Suprapubic skin (tissue), 4 donors: ENCODE data around the gene ATP6AP1. TPM values are rescaled to one million over a fixed set of nuclear protein-coding genes. Genes with fewer than 3 reads are reported as not detected.

Experiments used
- DNase-seq, 2 donors: peaks; one replicate each; pipeline ENCODE4 v3.0.0-alpha.2; 2019; ENCODE audit warnings: low spot score in 2 of 2
- H3K27ac ChIP-seq: fragments of 200-600 bp; sonication (generic); one replicate; pipeline ENCODE4 v1.5.1; 2019
- H3K27me3 ChIP-seq: fragments of 200-600 bp; sonication (generic); one replicate; pipeline ENCODE4 v1.5.1; 2019
- H3K36me3 ChIP-seq: fragments of 200-600 bp; sonication (generic); one replicate; pipeline ENCODE4 v1.5.1; 2019
- H3K4me1 ChIP-seq: fragments of 200-600 bp; sonication (generic); one replicate; pipeline ENCODE4 v1.5.1; 2019
- H3K4me3 ChIP-seq: fragments of 200-600 bp; sonication (generic); one replicate; pipeline ENCODE4 v1.5.1; 2019; ENCODE audit warnings: mild to moderate bottlenecking
- H3K9me3 ChIP-seq: fragments of 200-600 bp; sonication (generic); one replicate; pipeline ENCODE4 v1.5.1; 2019
- EP300 ChIP-seq: sonication (generic); formaldehyde crosslinking; IDR thresholded peaks from one replicate; pipeline ENCODE4 v1.6.1; 2017; ENCODE audit warnings: antibody characterized with exemption
- POLR2A ChIP-seq, 2 donors: fragments of 450-650 bp; IDR thresholded peaks; one replicate each; pipeline ENCODE4 v1.6.1; 2017; ENCODE audit warnings: antibody characterized with exemption in 2 of 2, mild to moderate bottlenecking in 2 of 2, moderate library complexity in 2 of 2
- POLR2AphosphoS5 ChIP-seq, 3 donors: sonication (generic); formaldehyde crosslinking; IDR thresholded peaks; one replicate each; pipeline ENCODE4 v1.6.1; 2017; ENCODE audit warnings: antibody characterized with exemption in 3 of 3
- WGBS: methylation state at CpG from one replicate; pipeline ENCODE4 v1.1.5; 2018; 5-methylcytosine and 5-hydroxymethylcytosine counted together
- total RNA-seq, 4 donors: library from RNA; depleted of rRNA; stranded (reverse); fragments of >200 nt; gene quantifications; one replicate each; pipeline ENCODE4 v1.1.0, GENCODE V29; 2016
- TF ChIP-seq, protein P1 (sequence below), 2 donors: fragments of 200-600 bp in 1 of 2; fragments of 450-650 bp in 1 of 2; sonication (generic) in 1 of 2; IDR thresholded peaks; one replicate each; pipeline ENCODE4 v1.5.1; 2016 to 2019; ENCODE audit warnings: antibody characterized with exemption in 2 of 2, mild to moderate bottlenecking in 1 of 2, moderate library complexity in 1 of 2

The ATP6AP1 gene
- total RNA-seq, 4 donors from 2014 or later = 47.0 to 64.4 (median 60.0) TPM

GRCh38 chrX:154437971-154438893, 9.8 kb downstream of the ATP6AP1 start:
- no peaks in the 10 kb centered on the region for H3K27me3 ChIP-seq
- DNase-seq = no peak
- TF ChIP-seq POLR2A (IDR thresholded peaks at IDR 0.05) (no peak), EP300 (no peak), POLR2AphosphoS5 (IDR thresholded peaks at IDR 0.05) (no peak)
- TF ChIP-seq, protein P1, sequence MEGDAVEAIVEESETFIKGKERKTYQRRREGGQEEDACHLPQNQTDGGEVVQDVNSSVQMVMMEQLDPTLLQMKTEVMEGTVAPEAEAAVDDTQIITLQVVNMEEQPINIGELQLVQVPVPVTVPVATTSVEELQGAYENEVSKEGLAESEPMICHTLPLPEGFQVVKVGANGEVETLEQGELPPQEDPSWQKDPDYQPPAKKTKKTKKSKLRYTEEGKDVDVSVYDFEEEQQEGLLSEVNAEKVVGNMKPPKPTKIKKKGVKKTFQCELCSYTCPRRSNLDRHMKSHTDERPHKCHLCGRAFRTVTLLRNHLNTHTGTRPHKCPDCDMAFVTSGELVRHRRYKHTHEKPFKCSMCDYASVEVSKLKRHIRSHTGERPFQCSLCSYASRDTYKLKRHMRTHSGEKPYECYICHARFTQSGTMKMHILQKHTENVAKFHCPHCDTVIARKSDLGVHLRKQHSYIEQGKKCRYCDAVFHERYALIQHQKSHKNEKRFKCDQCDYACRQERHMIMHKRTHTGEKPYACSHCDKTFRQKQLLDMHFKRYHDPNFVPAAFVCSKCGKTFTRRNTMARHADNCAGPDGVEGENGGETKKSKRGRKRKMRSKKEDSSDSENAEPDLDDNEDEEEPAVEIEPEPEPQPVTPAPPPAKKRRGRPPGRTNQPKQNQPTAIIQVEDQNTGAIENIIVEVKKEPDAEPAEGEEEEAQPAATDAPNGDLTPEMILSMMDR (IDR thresholded peaks at IDR 0.05) = no peak
- no peaks in the 10 kb centered on the region for H3K9me3 ChIP-seq
- H3K4me3 ChIP-seq = peak overlapping the region; percentile 67
- H3K36me3 ChIP-seq = peaks cover 51% of the 10 kb centered on the region
- peaks cover 15% of the 10 kb centered on the region for H3K4me1 ChIP-seq
- no peak overlapping the region for H3K27ac ChIP-seq
- 63% methylated on average over 23 of the region's 28 CpGs for WGBS

DNA sequence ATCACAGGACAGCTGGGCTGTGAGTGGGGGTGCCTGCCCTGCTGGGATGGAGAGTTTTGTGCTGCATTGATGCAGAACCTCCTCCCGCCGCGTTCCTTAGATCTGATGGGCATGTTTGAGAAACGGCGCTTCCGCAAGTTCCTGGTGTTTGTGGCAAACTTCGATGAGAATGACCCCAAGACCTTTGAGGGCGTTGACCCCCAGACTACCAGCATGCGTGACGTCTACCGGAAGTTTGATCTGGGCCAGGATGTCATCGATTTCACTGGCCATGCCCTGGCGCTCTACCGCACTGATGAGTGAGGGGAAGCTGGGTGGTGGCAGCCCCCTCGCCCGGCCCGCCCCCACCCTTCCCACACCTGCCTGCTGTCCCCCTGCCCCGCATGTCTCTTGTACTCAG, 11.4 kb downstream of the ATP6AP1 start:
- WGBS = 91% methylated on average over 16 of the region's 18 CpGs
- Histone ChIP-seq H3K36me3 (peaks cover 36% of the 10 kb centered on the region), H3K4me3 (no peak overlapping the region), H3K9me3 (no peaks in the 10 kb centered on the region), H3K27me3 (no peaks in the 10 kb centered on the region), H3K4me1 (peaks cover 28% of the 10 kb centered on the region), H3K27ac (no peak overlapping the region)
- no peak for DNase-seq
- TF ChIP-seq, protein P1 (IDR thresholded peaks at IDR 0.05) = no peak
- TF ChIP-seq EP300 (no peak), POLR2AphosphoS5 (IDR thresholded peaks at IDR 0.05) (no peak), POLR2A (IDR thresholded peaks at IDR 0.05) (no peak)

DNA sequence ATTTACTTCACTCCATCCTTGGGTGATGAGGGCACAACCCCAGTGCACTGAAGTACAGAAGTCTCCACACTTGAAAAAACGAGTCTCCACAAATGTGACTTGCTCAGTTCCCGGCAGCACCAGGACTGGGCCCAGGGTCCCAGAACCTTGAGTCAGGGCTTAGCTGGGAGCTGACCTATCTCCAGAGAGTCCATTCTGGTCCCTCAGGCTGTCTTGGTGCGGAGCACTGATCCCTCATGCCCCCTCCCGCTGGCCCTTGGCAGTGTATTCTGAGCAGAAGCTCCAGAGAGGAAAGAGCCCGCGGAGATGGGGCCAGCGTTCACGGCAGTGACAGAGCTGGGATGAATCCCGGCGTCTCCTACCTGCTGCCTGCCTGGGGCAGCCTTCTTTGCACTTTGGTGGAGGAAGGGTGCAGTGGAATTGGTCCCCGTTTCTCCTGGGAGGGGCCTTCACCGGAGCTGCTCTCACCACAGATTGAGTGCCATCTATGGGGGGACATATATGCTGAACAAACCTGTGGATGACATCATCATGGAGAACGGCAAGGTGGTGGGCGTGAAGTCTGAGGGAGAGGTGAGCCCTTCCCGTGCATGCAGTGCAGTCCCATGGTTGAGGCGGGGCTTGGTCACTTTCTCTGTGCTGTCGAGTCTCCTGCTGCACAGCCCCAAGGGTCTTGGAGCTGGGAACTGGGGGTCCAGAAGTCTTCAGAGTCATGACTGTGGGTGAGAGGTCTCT, 12.3 kb downstream of the ATP6AP1 start:
- TF ChIP-seq POLR2AphosphoS5 (IDR thresholded peaks at IDR 0.05) (no peak), EP300 (no peak), POLR2A (IDR thresholded peaks at IDR 0.05) (no peak)
- TF ChIP-seq, protein P1 (IDR thresholded peaks at IDR 0.05) = no peak
- Histone ChIP-seq H3K36me3 (peaks cover 29% of the 10 kb centered on the region), H3K4me3 (no peak overlapping the region), H3K27ac (no peak overlapping the region), H3K9me3 (no peaks in the 10 kb centered on the region), H3K4me1 (peaks cover 37% of the 10 kb centered on the region), H3K27me3 (no peaks in the 10 kb centered on the region)
- 81% methylated on average over 15 of the region's 17 CpGs for WGBS
- DNase-seq = no peak

DNA sequence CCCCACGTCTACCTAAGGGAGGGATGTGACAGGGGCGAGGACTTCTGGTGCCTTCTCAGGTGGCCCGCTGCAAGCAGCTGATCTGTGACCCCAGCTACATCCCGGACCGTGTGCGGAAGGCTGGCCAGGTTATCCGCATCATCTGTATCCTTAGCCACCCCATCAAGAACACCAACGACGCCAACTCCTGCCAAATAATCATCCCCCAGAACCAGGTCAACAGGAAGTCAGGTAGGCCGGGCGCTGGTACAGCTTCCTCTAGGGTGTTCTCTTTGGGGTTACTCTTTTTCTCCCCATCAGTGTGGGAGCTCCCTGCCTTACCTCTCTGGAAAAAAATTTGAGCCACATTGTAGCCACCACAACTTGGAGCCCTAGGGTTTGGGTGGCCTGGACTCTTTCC, 13.1 kb downstream of the ATP6AP1 start:
- H3K4me3 ChIP-seq = no peak overlapping the region
- H3K27ac ChIP-seq = no peak overlapping the region
- no peak for DNase-seq
- TF ChIP-seq POLR2AphosphoS5 (IDR thresholded peaks at IDR 0.05) = no peak
- no peak for TF ChIP-seq POLR2A (IDR thresholded peaks at IDR 0.05)
- TF ChIP-seq, protein P1 (IDR thresholded peaks at IDR 0.05) = no peak
- TF ChIP-seq EP300 = no peak
- no peaks in the 10 kb centered on the region for H3K9me3 ChIP-seq
- peaks cover 29% of the 10 kb centered on the region for H3K36me3 ChIP-seq
- 88% methylated on average over 10 of the region's 11 CpGs for WGBS
- peaks cover 37% of the 10 kb centered on the region for H3K4me1 ChIP-seq
- H3K27me3 ChIP-seq = no peaks in the 10 kb centered on the region
